Suppressor macrophage (primary cell): ENCODE results near the gene BAG2.
A peak's percentile ranks its signal among the peaks of the same experiment; 100 is the strongest.

Experiments used
- DNase-seq, 4 experiments: peaks; one replicate each; pipeline ENCODE4 v3.0.0-alpha.2; 2020 to 2022

Gene BAG2

DNA sequence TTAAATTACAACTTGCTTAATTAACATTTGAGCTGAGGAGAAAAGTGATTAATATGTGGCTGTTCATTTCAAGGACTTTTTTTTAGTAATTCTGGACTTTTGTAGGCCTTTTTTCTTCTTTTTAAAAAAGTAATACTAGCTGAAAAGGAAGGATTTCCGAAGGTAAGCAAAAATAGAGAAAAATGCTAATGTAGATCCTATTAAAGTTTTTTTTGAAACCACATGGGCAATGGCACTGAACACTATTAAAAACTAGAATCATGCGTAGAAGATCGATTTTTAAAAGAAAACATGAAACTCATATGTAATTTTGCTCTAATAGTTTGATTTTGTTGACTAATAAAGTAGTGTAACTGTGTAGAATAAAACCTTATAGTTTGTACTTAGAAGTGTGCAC, 2.4 kb downstream of the BAG2 start:
- DNase-seq: no peak

DNA sequence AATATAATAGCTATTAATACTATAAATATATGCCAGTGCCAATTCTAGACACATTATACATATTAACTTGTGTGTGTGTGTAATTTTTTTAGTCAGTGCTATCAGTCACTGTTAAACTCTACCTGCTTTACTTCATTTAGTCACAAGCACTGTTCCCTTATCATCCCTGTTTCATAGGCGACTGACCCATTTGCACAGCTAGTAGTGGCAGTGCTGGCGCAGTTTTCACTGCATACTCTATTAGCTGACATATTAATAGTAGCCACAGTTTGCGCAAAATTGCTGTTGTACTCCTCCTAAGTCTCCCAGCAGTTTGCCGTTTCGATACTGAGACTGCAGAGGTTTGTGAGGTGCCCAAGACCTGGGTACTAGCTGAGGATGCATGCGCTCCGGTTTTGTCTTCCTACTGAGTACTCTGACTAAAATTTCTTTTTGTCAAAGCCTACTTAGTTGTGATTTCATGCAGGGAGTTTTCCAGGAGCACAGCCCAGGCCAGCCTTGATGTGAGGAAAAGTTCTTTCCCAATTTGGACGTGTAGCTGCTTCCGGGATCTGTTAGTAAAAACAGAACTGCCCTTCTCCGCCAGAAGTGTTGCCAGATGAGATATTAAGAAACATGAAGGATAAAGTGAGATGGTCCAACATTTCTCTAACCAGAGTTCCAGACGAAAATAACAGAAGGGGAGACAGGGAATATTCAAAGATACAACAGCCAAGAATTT, 5.6 kb downstream of the BAG2 start:
- no peak for DNase-seq

DNA sequence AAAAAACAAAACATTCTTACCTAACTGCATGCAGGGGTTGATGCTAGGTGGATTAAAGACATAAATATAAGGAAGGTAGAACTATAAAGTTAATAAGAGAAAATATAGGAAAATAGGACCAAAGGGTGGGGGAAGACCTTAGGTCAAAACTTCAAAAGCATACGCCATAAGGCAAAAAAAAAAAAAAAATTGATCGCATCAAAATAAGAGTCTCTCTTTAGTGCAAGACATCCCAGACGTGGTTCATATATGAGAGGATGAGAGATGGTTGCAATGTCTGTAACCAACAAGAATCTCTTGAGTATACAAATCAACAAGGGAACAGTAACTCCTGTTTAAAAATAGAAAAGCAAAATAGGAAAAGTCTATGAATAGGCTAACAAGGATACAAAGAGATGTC, 8.5 kb downstream of the BAG2 start:
- DNase-seq: no peak

DNA sequence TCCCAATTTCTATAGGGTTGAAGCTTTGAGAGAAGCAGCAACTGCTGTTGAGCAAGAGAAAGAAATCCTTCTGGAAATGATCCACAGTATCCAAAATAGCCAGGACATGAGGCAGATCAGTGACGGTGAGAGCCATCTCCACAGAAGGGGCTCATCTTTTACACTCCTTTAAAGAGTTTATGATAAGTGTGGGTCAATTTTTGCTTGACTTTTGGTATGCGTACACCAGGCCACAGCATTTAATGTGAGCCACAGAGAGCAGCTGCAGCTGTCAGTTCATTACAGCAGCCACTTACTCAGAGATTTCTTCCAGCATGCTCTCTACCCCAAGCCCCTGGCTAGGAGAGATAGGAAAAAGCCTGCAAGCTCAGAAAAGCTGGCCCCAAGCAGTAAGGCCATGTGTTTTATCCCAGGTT, 9.9 kb downstream of the BAG2 start:
- no peak for DNase-seq

DNA sequence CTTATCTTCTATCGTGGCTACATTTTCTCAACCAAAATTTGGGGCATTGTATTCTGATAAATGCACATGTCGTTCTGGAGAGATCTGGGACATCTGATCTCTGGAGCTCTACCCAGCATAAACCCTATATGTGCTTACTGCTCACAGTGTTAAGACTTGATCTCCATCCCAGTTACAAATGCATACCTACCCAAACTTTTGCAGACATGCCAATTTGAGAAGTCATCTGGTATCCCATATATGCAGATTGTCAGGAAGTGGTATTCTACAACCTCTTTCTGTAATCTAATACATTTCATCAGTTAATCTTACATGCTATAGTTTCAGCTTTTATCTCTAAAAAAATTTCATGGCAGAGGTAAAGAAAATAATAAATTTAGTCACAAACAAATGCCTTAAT, 11.2 kb downstream of the BAG2 start:
- DNase-seq: no peak

DNA sequence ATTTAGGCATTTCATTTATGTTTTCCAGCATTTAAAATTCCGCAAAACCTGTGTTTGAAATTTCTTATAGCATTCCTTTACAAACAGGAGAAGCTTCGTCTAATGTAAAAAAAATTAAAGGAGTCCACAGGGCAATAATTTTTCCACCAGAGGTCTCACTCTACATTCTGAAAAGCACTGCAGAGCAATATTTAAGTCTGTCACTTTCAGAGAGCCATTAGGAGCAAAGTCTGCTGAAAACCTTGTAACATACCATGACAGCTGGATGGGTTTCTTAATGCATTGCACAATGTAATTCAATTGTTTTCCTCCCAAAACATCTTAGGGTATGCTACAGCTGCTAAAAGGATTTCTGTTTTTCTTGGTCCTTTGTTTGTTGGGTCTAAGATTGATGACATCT, 18.0 kb downstream of the BAG2 start:
- DNase-seq: peak in 2 of 4 experiments; percentile 3 to 6

DNA sequence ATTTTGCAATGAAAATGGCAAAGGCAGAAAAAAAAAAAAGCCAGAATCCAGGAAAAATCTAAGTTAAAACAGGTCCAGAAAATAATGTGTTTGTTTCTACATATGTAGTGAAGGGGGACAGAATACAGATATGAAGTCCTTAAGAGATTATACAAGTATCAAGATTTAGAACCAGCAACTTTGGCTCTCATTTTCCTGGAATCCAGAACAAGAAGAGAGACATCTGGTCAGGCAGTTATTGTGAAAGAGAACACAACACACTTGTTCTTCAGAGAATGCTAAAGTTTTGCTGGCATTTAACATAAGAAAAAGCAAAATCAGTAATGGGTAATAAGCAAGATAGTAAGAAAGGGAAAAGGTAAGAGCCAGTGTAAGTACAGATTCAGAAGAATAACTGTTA, 21.1 kb downstream of the BAG2 start:
- no peak for DNase-seq

DNA sequence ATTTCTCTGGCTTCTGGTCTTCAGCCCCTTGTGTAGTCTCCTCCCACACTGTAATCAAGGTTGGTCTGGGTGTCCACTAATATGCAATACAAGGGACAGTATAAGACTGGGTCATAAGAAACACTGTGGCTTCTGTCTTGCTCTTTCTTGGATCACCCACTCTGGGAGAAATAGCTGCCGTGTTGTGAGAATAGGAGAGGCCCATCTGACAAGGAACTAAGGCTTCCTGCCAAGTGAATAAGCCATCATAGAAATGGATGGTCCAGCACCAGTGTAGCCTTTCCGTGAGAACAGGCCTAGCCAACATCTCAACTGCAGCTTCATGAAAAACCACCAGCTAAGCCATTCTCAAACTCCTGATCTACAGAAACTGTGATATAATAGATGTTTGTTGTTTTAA, 23.3 kb downstream of the BAG2 start:
- no peak for DNase-seq

DNA sequence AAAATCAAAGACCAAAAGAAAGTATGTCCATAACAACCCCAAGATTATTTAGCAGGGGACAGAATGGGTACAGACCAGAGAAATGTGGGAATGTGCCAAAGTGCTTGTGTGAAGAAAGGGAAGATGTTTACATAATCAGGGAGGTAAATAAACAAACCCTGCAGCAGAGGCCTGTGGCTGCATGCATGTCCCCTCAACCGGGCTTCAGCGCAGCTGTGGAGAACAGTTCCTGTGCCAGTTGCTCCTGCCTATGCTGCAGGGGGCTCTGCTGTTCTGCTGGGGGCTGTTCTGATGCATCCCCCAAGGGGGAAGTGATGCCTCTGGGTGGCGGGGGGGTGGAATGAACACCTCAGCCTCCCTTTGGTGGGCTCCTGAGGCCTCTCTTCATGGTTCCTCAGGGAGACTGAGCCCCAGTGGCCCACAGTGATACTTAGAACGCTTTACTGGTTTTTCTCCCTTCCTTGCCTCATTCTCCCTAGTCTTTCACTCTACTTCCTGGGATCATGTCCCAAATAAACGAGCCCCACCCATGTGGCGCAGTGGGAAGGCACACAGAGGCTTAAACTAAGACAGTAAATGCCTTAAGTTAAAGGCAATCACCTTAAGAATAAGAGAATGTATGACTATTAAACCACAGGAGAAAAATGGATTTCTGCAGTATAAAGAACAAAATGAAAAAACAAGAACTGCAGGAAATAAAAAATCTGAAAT, 27.0 kb downstream of the BAG2 start:
- no peak for DNase-seq

DNA sequence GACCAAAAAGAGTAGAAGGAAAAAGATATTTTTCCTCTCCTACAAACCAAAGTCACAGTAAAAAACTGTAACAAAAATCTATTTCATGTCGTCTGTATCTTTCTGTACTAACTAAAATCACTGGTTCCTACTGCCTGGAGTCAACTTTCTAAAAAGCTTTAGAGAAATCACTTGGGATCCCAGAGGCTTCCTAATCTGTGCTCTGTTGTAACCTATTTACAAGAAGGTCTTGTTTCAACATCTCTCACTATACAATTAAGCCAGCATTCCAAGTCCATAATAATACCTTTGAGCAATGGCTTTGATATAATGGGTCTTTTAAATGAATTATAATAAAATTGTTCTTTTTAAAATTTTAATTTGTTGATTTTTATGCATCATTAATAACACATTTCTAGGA, 29.6 kb downstream of the BAG2 start:
- no peak for DNase-seq

DNA sequence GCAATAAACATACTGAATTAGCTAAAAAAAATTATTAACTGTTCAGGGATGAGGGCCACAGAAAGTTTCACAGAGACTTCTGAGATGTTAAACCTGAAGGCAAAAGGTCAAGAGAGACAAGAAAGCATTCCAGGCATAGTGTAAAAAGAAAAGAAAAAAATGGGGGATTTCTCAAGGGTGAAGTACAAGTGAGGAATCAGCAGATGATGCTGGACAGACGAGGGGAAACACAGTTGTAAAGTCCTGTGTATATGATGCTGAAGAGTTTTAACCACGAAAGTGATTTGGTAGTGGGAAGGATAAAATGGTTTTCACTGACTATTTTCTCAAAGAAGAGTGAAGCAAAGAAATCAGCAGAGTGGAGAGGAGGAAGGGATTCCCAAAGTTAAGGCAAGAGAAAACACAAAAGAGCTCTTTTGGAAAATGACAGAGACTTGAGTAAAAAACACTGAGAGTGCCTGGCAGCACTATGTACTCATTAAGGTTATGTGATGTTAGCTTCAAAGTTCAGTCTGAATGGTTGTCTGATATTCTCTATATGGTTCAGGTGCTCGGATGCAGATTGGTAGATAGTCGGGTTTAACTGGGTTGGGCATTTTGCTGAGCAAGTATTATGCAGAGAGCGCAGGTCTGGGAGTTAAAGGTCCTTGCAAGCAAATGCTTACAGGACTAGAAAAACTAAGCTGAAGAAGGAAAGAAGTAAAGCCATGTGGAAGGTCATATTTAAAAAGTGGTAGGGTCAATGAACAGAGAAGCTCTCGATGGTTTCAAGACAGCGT, 33.6 kb downstream of the BAG2 start:
- no peak for DNase-seq

DNA sequence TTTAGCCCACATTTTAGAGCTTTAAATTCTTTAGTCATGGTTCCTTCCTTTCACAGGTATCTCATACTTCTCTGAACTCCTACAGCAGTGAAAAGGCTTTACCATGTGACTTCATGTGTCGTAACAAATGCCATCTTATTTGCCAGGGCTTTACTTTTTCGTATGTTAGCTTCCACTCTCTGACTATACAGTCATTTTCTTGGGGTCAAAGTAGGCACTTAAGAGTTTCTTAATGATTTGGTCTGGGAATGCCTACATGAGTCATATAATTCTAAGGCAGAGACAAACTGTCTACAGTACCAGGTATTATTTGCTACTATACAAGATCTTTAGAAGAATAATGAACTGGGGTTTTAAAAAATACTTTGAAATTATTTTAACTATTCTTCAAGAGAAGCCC, 35.0 kb downstream of the BAG2 start:
- DNase-seq: no peak

DNA sequence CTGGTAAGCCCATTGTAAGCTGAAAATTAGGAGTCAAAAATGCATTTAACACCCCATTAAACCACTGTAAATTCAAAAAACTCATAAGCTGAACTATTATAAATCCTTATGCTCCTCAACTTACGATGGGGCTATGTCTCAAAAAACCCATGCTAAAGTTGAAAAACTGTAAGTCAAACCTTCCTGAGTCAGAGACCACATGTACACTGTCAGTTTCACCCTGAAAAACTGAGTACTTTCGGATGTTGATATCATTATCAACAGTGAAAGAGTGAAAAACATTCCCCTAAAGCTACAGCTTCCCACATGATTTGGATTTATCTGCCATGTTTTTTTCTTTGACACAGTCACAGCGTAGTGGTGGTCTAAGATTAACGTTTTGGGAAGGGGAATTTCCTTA, 35.7 kb downstream of the BAG2 start:
- DNase-seq: no peak

DNA sequence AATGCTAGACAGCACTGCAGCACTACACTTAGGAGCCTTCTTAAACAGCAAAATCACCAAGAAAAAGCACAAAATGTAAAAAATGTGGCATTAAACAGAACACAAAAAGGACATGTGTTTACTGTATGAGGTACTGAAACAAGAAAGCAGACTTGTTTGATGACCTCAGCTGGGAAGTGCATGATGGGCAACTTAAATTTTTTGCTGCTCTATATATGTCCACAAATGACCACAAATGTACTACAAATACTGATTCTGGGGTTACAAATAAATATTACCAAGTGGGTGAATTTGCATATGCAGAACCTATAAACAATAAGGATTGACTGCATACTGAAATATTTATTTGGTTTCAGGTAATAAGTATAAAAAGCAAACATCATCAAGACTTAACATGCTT, 36.9 kb downstream of the BAG2 start:
- no peak for DNase-seq

DNA sequence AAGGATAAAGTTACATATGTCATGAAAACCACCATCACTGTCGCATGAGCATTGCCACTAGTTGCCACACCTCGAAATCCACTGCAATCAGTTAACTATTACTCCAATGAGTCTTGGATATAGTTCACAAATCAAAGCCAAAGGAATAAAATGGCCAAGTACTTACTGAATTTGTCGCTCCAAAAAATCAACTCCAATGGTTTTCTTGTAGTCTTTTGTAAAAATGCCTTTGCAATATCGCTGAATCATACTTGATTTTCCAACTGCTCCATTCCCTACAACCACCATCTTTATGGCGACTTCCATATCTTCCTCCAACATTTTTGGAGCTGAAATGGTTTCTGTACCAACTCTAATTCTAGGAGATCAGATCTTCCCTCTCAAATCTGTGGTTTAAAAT, 37.9 kb downstream of the BAG2 start:
- no peak for DNase-seq

DNA sequence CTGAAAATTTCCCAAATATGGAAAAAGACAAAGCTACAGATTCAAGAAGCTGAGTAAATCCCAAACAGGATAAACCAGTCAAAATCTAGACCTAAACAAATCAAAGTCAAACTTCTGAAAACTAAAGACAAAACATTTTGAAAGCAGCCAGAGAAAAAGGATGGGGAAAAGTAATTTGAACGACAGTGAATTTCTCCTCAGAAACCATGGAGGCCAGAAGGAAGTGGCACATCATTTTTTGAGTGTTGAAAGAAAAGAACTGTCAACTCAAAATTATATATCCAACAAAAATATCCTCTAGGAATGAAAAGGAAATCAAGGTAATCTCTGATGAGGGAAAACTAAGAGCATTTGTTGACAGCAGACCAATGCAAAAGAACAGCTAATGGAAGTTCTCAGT, 43.1 kb downstream of the BAG2 start:
- DNase-seq: no peak

DNA sequence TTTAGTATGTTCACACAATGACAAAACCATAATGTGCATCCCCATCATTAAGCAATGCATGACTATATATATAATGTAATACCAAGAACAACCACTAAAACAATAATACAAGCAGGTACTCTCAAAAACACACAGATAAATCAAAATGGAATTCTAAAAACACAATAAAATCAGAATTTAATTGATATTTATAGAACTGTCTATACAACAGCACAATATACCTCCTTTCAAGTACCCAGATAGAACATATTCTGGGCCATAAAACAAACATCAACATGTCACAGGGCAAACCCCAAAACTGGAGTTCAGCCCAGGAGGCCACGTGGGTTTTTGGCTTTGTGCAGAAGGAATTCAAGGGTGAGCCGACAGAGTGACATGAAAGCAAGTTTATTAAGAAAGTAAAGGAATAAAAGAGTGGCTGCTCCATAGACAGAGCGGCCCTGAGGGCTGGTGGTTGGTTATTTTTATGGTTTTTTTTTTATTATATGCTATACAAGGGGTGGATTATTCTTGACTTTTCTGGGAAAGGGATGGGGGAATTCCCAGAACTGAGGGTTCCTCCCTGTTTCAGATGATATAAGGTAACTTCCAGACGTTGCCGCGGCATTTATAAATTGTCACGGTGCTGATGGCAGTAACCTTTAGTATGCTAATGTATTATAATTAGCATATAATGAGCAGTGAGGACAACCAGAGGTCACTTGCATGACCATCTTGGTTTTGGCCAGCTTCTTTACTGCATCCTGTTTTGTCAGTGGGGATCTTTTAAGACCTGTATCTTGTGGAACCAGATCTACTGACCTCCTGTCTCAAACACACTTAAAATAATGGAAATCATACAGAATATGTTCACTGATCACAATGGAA, 44.3 kb downstream of the BAG2 start:
- no peak for DNase-seq

DNA sequence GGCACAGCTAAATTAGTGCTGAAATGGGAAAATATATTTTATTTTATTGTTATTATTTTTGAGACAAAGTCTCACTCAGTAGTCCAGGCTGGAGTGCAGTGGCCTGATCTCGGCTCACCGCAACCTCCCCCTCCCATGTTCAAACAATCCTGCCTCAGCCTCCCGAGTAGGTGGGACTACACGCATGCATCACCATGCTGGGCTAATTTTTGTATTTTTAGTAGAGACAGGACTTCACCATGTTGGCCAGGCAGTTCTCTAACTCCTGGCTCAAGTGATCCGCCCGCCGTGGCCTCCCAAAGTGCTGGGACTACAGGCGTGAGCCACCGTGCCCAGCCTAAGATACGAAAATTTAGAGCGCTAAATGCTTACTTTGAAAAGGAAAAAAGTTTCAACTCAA, 45.1 kb downstream of the BAG2 start:
- no peak for DNase-seq

DNA sequence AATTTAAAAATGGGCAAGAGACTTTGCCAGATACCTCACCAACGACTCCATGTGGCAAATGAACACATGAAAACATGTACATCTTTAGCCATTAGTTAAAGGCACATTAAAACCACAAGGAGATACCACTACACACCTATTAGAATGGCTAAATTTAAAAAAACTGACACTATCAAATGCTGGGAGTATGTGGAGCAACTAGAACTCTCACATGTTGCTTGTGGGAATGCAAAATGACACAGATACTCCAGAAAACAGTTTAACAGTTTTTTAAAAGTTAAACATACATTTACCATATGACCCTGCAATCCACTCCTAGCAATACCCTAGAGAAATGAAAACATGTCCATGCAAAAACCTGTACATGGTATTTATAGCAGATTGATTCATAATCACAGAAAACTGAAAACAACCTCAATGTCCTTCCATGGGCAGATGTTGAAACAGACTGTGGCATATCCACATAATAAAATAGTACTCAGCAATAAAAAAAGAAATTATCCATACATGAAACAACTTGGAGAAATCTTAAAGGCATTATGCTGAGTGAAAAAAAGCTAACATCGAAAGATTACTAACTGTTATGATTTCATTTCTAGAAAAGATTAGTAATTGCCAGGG, 48.1 kb downstream of the BAG2 start:
- no peak for DNase-seq

DNA sequence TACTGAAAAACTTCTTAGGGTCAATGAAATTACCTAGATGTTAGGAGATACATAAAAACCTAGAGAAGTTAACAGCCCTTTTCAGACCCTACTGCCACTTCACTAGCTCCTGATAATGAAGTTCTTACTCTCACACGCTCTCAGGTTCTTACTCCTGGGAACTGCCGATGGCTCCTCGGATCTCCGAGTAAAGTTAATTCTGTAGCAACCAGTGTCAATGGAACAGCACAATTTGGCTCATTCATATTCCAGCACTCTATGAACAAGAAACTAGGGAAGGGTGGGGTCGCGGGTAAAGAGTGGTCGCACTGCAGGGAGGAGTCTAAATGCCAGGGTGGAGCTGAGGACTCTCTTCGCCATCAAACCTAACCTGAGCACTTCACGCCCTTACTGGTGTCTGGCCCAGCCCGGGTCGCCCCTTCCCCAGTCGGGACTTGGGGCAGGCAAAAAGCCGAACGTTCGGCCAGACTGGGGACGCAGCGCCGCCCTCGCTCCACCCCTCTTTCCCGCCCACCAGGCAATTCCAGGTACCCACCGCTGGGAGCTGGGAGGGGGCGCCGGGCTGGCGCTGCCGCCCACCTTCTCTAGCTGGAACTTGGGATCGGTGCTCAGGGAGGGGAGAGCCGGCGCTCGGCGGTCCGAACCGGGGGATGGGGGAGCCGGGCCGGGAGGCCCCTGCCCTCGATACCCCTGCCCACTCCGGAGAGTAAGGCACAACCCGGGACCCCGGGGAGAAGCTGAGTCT, 49.2 kb downstream of the BAG2 start:
- peak; percentile 18 to 59 (median 34) for DNase-seq

DNA sequence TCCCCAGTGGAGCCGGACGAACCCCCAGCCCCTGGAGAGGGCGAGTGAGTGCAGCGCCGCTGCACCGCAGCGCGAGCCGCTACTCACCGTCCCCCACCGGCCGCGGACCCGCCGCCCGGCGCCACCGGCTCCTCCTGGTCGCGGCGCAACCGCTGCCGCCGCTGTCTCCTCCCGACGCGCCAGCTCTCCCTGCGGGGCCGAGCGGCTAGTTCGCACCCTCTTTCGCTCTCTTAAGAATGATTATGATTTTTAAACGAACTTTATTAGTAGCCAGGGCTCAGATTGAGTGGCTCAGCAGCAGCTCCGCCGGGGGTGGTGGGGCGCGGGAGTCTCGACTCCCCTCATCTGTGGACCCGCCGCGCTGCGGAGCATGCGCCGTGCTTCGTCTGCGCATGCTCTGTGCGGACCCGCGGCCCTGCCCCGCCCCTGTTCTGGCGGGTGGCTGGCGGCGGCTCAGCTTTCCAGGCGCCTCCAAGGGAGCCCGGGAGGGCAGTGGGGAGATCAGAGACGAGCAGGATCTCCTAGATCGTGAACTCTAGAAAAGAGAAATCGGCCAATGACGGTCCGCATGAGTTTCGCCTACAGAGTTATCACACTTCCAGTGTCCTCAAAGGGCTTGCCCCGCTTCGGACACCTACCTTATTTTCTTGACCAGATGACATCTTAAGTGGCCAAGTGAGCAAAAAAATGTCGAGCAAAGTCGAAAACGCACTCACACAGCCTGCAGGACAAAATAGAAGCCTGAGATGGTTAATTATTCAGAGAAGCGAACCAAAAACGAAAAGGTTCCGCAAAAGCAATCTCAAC, 50.0 kb downstream of the BAG2 start, which contains the start of gene RAB23:
Gene RAB23, minus strand, starts transcription at position 372 of the 807 bp plus-strand sequence. CDS start 11,927 bp downstream, outside the sequence.
- peak; percentile 86 to 94 (median 92) for DNase-seq
